Retinal pigment epithelial cell (primary cell): ENCODE data around the gene C5orf47.

Source experiments
- DNase-seq: peaks from one replicate; pipeline ENCODE4 v3.0.0-alpha.2; 2010; ENCODE audit warnings: low read depth
- H3K4me3 ChIP-seq: 2 replicates; pipeline ENCODE4 v1.5.1; 2011; ENCODE audit warnings: mild to moderate bottlenecking, low read length, control low read depth, moderate library complexity
- TF ChIP-seq, protein P1 (sequence below): conservative IDR thresholded peaks from 2 replicates; pipeline ENCODE4 v1.5.1; 2011; ENCODE audit warnings: low read depth, low read length, control low read depth, inconsistent platforms

Gene C5orf47

DNA sequence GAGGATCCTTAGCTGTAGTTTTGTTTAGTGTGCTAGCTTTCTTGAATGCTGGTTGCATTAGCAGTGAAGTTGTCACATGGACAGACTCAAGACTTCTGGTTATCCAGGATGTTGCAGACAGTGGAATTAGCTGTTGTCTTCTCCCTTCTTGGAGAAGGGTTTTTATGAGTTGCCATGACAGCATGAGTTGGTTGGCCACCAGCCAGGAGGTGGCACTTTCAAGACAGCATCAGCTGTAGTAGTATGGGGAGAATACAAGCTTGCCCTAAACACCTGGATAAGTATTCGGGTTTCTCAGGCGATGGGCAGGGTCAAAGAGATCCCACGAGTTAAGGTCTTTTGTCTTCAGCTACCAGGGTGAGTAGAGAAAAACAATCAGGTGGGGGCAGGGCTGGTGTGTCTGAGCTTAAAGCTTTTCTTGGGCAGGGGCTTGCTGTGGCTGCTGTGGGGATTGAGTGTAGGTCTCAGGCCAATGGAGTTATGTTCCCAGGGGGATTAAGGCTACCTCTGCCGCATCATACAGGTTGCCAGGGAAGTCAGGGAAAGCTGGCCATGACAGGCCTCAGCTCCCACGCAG, 7.7 kb upstream of the C5orf47 start:
- H3K4me3 ChIP-seq, result no peak overlapping the region
- DNase-seq, result no peak
- TF ChIP-seq, protein P1, sequence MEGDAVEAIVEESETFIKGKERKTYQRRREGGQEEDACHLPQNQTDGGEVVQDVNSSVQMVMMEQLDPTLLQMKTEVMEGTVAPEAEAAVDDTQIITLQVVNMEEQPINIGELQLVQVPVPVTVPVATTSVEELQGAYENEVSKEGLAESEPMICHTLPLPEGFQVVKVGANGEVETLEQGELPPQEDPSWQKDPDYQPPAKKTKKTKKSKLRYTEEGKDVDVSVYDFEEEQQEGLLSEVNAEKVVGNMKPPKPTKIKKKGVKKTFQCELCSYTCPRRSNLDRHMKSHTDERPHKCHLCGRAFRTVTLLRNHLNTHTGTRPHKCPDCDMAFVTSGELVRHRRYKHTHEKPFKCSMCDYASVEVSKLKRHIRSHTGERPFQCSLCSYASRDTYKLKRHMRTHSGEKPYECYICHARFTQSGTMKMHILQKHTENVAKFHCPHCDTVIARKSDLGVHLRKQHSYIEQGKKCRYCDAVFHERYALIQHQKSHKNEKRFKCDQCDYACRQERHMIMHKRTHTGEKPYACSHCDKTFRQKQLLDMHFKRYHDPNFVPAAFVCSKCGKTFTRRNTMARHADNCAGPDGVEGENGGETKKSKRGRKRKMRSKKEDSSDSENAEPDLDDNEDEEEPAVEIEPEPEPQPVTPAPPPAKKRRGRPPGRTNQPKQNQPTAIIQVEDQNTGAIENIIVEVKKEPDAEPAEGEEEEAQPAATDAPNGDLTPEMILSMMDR, result no peak

DNA sequence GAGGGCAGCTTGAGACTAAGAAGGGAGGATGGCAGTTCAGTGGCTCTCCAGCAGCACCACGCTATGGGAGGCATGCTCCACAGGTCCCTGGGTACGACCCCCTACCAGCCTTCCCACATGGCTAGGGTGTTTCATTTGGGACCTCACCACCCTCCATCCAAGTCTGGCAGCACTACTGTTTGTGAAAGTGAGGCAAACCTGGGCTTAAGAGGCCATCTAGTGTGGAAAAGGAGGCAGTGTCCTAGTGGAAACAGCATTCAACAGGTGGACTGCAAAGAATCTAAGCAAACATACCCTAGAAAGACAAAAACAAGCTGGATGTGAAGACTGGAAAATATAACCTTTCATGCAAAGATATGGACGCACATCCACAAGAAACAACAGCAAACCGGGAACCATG, 4.8 kb upstream of the C5orf47 start:
- TF ChIP-seq, protein P1, result peak; percentile 73
- no peak overlapping the region for H3K4me3 ChIP-seq

DNA sequence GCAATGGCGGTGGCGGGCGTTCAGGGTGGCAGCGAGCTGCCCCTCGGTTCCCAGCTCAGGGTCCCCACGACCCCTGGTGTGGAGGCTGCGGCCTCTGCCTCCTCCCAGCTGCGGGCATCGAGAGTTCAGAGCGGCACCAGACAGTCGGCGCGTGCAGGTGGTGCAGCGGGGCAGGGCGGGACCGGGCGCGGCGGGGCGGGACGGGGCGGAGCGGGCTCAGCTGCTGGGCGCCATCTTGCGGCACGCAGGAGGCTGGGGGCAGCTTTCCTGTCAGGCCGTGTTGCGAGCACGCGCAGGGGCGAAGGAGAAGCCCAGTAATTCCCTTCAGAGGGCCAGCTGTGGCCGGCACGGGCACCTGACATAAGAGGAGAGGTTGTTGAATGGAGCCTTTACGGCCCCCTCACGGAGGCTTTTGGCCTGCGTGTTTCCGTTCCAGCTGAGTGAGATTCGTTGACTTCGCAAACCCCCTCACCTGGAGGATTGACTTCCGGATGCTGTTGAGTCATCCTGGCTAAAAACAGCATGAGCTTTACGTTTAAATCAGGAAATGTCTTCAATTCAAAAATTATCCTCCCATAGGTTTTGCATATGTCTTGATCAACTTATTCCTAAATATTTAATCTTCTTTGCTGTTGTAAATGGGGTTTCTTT, 587 bp downstream of the C5orf47 start:
- TF ChIP-seq, protein P1, result no peak
- DNase-seq, result no peak
- H3K4me3 ChIP-seq, result no peak overlapping the region

More for the DNA sequence above, 4.8 kb upstream of the C5orf47 start:
- DNase-seq, result no peak

DNA sequence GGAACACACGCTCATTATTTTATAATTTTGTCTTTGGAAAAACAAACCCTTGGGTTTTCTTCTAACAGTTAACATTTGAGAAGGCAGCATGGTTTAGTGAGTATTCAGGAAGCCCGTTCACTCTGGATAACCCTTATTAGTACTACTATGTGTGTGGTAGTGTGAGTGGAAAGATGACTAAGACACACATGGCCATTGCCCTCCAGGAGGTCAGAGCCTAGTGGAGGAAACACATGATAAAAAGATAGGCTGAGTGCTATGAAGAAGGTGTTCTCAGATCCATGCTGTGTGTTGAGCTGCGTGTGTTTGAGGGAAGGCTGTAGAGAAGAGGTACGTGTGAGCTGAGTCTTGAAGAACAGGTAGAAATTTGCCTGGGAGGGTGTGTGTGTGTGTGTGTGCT, 8.4 kb downstream of the C5orf47 start:
- TF ChIP-seq, protein P1, result no peak
- no peak overlapping the region for H3K4me3 ChIP-seq

DNA sequence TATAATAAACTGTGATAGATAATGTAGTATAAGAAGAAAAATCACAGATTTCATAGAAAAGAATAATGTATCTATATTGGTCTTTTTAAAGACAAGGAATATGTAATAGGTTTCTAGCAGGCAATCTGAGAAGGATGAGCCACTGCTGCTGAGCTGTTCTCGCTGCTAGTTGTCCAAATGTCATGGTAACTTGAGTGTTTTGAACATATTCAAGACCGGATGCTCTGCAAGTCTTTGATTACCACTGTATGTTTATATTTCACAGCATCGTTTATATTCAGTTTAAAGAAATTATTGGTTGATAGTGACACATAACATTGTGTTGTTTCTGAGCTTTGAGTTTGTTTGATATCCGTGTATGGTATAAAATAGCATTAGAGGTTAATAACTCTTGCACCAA, 9.6 kb downstream of the C5orf47 start:
- no peak for DNase-seq
- TF ChIP-seq, protein P1, result no peak
- H3K4me3 ChIP-seq, result no peak overlapping the region

More for the DNA sequence above, 8.4 kb downstream of the C5orf47 start:
- DNase-seq, result no peak

DNA sequence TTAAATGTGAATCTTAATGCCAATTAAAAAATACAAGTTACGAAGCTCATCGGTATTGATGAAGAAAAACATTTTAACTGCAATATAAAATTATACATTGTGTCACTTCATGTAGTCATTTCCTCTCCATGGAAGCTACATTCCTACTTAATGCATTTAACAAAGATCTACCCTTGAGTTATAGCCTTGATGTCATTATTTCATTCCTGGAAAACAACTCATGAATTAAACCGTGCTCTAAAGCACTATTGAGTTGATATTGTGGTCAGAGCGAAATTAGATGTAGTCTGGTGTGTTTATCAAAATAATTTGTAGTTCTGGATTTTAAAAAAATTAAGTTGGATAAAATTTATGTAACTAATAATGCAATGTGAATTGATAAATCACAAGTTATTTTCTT, 11.1 kb downstream of the C5orf47 start:
- no peak overlapping the region for H3K4me3 ChIP-seq
- TF ChIP-seq, protein P1, result no peak
- DNase-seq, result no peak

DNA sequence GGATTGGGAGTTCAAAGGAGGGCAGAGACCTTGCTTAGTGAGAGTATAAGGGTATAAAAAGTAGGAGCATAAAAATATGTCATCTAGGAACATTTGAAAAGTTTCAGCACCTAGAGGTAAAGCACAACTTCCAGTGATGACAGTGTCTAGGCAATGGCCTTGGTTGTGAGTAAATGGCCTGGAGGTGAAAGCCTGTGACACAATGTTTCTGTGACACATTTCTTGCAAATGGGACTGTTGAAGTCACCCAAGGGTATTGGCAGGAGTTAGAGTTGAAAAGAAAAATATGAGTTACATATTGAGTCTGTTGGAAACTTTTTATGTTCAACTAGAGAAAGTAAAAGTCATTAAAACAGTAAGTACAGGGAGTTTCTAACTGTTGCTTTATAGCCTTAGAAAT, 14.8 kb downstream of the C5orf47 start:
- no peak for DNase-seq
- no peak overlapping the region for H3K4me3 ChIP-seq
- TF ChIP-seq, protein P1, result no peak
